Measurements from ENCODE around the gene ADORA3.

ADORA3 gene

GRCh38 chr1:111474106-111474505, 29.3 kb downstream of the ADORA3 start:
- no peak overlapping the region for H3K4me3 ChIP-seq (ENCODE audit: low read length)
- H2AFZ ChIP-seq (ENCODE audit: low read depth, low read length) = no peak overlapping the region
- H3K27me3 ChIP-seq (ENCODE audit: low read depth, low read length) = no peaks in the 10 kb centered on the region
- H3K4me1 ChIP-seq (ENCODE audit: low read length) = peaks cover 39% of the 10 kb centered on the region
- TF ChIP-seq EZH2phosphoT487 (IDR thresholded peaks at IDR 0.05; ENCODE audit: low read depth) (no peak), CTCF (IDR thresholded peaks at IDR 0.05; ENCODE audit: low read depth, low read length) (no peak)
- H3K9me3 ChIP-seq (ENCODE audit: insufficient read depth, low read length) = no peaks in the 10 kb centered on the region
- no peaks in the 10 kb centered on the region for H4K20me1 ChIP-seq (ENCODE audit: insufficient read depth, low read length)
- no peak overlapping the region for H3K27ac ChIP-seq (ENCODE audit: low read length)
- H3K4me2 ChIP-seq (ENCODE audit: low read length) = no peak overlapping the region
- no peaks in the 10 kb centered on the region for H3K79me2 ChIP-seq (ENCODE audit: low read length)
- H3K9ac ChIP-seq (ENCODE audit: low read length) = no peak overlapping the region
- H3K36me3 ChIP-seq (replicated peaks; ENCODE audit: low read depth, low read length) = peaks cover 11% of the 10 kb centered on the region

- Histone ChIP-seq H3K4me1 (ENCODE audit: low read length) (peaks cover 23% of the 10 kb centered on the region), H3K27ac (ENCODE audit: low read length) (peak overlapping the region; percentile 79), H4K20me1 (ENCODE audit: insufficient read depth, low read length) (no peaks in the 10 kb centered on the region), H3K9me3 (ENCODE audit: insufficient read depth, low read length) (no peaks in the 10 kb centered on the region), H3K4me2 (ENCODE audit: low read length) (peak overlapping the region; percentile 92), H3K79me2 (ENCODE audit: low read length) (no peaks in the 10 kb centered on the region), H2AFZ (ENCODE audit: low read depth, low read length) (no peak overlapping the region), H3K27me3 (ENCODE audit: low read depth, low read length) (no peaks in the 10 kb centered on the region), H3K36me3 (replicated peaks; ENCODE audit: low read depth, low read length) (peaks cover 15% of the 10 kb centered on the region), H3K4me3 (ENCODE audit: low read length) (peak overlapping the region; percentile 64), H3K9ac (ENCODE audit: low read length) (peak overlapping the region; percentile 55; the same call in 1 of the 2 replicates)
- TF ChIP-seq CTCF (IDR thresholded peaks at IDR 0.05; ENCODE audit: low read depth, low read length) (no peak), EZH2phosphoT487 (IDR thresholded peaks at IDR 0.05; ENCODE audit: low read depth) (no peak)
These were observed 31.9 kb downstream of the ADORA3 start for GRCh38 chr1:111471538-111471937.

GRCh38 chr1:111471012-111471411, 32.4 kb downstream of the ADORA3 start:
- peaks cover 15% of the 10 kb centered on the region for H3K36me3 ChIP-seq (replicated peaks; ENCODE audit: low read depth, low read length)
- TF ChIP-seq CTCF (IDR thresholded peaks at IDR 0.05; ENCODE audit: low read depth, low read length) = no peak
- no peak for TF ChIP-seq EZH2phosphoT487 (IDR thresholded peaks at IDR 0.05; ENCODE audit: low read depth)
- H3K4me3 ChIP-seq (ENCODE audit: low read length) = peak overlapping the region; percentile 64
- peaks cover 17% of the 10 kb centered on the region for H3K4me1 ChIP-seq (ENCODE audit: low read length)
- peak overlapping the region; percentile 79 for H3K27ac ChIP-seq (ENCODE audit: low read length)
- H3K79me2 ChIP-seq (ENCODE audit: low read length) = no peaks in the 10 kb centered on the region
- peak overlapping the region; percentile 63; the same call in 1 of the 2 replicates for H2AFZ ChIP-seq (ENCODE audit: low read depth, low read length)
- no peaks in the 10 kb centered on the region for H3K27me3 ChIP-seq (ENCODE audit: low read depth, low read length)
- H3K9ac ChIP-seq (ENCODE audit: low read length) = peak overlapping the region; percentile 55; the same call in 1 of the 2 replicates
- H3K9me3 ChIP-seq (ENCODE audit: insufficient read depth, low read length) = no peaks in the 10 kb centered on the region
- H3K4me2 ChIP-seq (ENCODE audit: low read length) = peak overlapping the region; percentile 92
- no peaks in the 10 kb centered on the region for H4K20me1 ChIP-seq (ENCODE audit: insufficient read depth, low read length)

GRCh38 chr1:111470596-111470995, 32.8 kb downstream of the ADORA3 start:
- Histone ChIP-seq H3K79me2 (ENCODE audit: low read length) (no peaks in the 10 kb centered on the region), H3K4me1 (ENCODE audit: low read length) (peaks cover 16% of the 10 kb centered on the region), H3K4me3 (ENCODE audit: low read length) (peak overlapping the region; percentile 64), H3K27ac (ENCODE audit: low read length) (peak overlapping the region; percentile 79), H4K20me1 (ENCODE audit: insufficient read depth, low read length) (no peaks in the 10 kb centered on the region), H3K9ac (ENCODE audit: low read length) (peak overlapping the region; percentile 55; the same call in 1 of the 2 replicates), H3K36me3 (replicated peaks; ENCODE audit: low read depth, low read length) (peaks cover 15% of the 10 kb centered on the region), H3K9me3 (ENCODE audit: insufficient read depth, low read length) (no peaks in the 10 kb centered on the region), H2AFZ (ENCODE audit: low read depth, low read length) (peak overlapping the region; percentile 63; the same call in 1 of the 2 replicates), H3K27me3 (ENCODE audit: low read depth, low read length) (no peaks in the 10 kb centered on the region), H3K4me2 (ENCODE audit: low read length) (peak overlapping the region; percentile 92)
- TF ChIP-seq CTCF (IDR thresholded peaks at IDR 0.05; ENCODE audit: low read depth, low read length) = no peak

All from OCI-LY3 (cell line).